ENCODE measurements around the gene ZNF221.

The ZNF221 gene

GRCh38 chr19:44007473-44007872 lies 56.4 kb downstream of the ZNF221 start:
- no peak overlapping the region for H3K4me3 ChIP-seq (ENCODE audit: low read depth, low read length)
- DNase-seq (ENCODE audit: low read depth): no peak
- TF ChIP-seq CTCF (IDR thresholded peaks at IDR 0.05; ENCODE audit: insufficient read depth, low read depth, low read length, missing control alignments): no peak

- no peak overlapping the region for H3K4me3 ChIP-seq (ENCODE audit: low read depth, low read length)
- DNase-seq (ENCODE audit: low read depth): no peak
- TF ChIP-seq CTCF (IDR thresholded peaks at IDR 0.05; ENCODE audit: insufficient read depth, low read depth, low read length, missing control alignments): no peak
Measured at GRCh38 chr19:44010468-44010867, 59.4 kb downstream of the ZNF221 start.
